GM12875 (cell line): ENCODE measurements around the gene C3.

Experiments
- H3K4me3 ChIP-seq: one replicate; pipeline ENCODE4 v1.5.1; 2011; ENCODE audit warnings: low read depth, low read length, control low read depth
- TF ChIP-seq, protein P1 (sequence below): IDR thresholded peaks from 2 replicates; pipeline ENCODE4 v1.5.1; 2011; ENCODE audit warnings: low read depth, mild to moderate bottlenecking, control low read depth, inconsistent platforms, low read length, moderate library complexity, borderline replicate concordance; ENCODE audit not compliant: insufficient read depth

Gene C3

DNA sequence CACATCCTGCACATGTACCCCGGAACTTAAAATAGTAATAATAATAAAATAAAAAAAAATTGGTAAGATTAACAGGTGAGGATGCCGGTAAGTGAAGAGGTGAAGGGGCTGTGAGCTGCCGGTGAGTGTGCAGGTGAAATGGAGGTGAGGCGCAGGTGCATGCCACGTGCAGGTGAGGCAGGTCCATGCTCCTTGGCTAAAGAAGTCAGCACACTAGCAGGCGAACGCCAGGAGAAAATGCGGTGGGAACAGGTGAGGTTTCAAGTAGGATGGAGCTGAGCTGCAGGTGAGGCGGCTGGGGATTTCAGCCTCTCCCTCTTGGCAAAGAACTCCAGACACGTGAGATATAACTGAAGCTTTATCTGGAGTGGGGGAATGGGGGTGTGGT is 43.0 kb downstream of the C3 start:
- TF ChIP-seq, protein P1, sequence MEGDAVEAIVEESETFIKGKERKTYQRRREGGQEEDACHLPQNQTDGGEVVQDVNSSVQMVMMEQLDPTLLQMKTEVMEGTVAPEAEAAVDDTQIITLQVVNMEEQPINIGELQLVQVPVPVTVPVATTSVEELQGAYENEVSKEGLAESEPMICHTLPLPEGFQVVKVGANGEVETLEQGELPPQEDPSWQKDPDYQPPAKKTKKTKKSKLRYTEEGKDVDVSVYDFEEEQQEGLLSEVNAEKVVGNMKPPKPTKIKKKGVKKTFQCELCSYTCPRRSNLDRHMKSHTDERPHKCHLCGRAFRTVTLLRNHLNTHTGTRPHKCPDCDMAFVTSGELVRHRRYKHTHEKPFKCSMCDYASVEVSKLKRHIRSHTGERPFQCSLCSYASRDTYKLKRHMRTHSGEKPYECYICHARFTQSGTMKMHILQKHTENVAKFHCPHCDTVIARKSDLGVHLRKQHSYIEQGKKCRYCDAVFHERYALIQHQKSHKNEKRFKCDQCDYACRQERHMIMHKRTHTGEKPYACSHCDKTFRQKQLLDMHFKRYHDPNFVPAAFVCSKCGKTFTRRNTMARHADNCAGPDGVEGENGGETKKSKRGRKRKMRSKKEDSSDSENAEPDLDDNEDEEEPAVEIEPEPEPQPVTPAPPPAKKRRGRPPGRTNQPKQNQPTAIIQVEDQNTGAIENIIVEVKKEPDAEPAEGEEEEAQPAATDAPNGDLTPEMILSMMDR, result no peak
- H3K4me3 ChIP-seq, result no peak overlapping the region

DNA sequence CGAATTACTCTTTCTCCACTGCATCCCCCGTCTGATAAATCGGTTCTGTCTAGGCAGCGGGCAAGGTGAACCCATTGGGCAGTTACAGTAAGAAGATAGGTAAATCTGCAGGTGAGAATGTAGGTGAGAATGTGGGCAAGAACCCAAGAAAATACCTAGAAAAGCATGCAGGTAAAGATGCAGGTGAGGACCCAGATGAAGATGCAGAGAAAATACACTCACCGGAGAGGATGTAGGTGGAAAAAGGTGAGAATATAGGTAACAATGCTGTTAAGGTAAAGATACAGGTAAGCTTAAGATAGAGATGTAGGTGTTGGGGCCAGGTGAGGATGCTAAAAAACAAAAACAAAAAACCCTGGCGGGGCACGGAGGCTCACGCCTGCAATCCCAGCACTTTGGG is 44.2 kb downstream of the C3 start:
- TF ChIP-seq, protein P1, result no peak
- no peak overlapping the region for H3K4me3 ChIP-seq

DNA sequence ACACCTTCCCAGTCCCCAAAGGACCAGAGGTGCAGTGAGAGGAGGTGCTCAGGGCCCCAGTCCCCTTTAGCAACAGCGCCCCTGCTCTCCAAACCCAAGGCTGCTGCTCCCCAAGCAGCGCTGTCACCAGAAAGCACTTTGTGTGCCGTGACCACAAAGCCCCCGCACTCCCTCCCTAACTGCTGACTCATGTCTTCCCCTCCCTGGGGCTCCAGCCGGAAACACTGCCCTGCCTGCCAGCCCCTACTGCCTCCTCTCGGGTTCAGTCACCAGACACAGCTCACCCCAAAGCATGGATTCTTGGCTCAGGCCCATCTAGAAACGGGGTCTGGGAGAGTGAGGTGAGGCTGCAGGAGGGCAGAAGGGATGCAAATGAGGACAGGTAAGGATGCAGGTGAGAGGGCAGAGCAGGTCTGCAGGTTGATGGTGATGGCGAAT is 45.6 kb downstream of the C3 start:
- TF ChIP-seq, protein P1, result peak; percentile 38; the same call in 1 of the 2 replicates
- peak overlapping the region; percentile 38 for H3K4me3 ChIP-seq

DNA sequence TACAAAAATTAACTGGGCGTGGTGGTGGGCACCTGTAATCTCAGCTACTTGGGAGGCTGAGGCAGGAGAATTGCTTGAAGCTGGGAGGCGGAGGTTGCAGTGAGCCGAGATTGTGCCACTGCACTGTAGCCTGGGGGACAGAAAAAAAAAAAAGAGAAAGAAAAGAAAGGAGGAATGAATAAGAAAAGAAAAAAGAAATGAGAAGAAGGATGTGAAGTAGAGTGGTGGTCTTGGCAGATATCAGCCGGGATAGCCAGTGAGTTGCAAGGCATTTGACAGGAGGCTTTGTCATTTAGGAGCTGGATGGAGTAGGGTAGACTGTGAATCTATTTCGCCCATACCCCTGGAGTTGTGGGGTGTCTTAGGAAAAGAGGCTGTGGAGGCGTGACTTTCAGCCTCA is 46.0 kb downstream of the C3 start:
- H3K4me3 ChIP-seq, result peak overlapping the region; percentile 38

DNA sequence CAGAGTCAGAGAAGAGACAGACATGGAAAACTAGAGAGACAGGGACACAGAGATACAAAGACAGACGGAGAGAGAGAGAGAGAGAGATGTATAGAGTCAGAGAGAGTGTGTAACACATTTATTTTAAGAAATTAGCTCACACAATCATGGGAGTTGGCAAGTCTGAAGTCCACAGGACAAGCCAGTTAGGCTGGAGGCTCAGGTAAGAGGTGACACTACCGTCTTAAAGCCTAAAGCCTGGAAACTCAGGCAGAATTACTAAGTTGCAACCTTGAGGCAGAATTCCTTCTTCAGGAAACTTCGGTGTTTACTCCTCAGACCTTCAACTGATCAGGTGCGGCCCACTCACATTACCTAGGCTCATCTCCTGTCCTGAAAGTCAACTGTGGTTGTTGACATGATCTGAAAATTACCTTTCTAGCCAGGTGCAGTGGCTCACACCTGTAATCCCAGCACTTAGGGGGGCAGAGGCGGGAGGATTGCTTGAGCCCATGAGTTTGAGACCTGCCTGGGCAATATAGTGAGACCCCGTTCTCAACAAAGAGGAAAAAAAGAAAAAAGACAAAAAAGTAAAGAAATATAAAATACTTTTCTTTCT is 47.7 kb downstream of the C3 start:
- no peak overlapping the region for H3K4me3 ChIP-seq
- TF ChIP-seq, protein P1, result no peak

DNA sequence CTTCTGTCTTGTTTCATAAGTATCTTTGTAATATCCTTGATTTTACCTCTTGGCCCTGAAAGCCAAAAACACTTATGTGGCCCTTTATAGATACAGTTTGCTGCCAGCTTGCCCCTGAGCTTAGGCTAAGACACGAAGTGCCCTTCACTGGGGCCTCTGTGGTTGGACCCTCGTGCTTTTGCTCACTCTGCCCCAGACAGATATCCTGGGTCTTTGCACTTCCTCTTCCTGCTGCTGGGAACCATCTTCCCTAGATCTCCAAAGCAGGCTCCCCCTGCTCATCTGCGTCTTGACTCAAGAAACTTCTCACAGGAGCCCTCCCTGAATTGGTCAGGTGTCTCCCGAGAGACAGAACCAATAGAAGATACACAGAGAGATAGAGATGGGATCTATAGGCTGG is 48.5 kb downstream of the C3 start:
- TF ChIP-seq, protein P1, result no peak
- no peak overlapping the region for H3K4me3 ChIP-seq

DNA sequence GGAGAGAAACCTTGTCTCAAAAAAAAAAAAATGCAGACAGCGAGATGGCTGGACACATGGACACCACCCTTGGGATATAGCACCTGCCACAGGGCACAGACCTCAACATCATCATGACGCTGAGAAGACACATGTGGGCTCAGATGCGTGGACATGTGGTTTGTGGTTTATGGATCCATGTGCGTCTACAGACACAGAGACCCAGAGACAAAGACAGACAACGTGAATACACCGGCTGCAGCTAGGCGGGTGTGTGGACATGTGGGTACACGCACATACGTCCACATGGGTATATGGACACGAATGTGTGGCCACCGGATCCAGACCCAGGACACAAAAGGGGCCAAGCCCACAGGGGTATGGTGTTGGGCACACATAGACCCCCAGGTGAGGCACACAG is 51.8 kb downstream of the C3 start:
- TF ChIP-seq, protein P1, result no peak
- peak overlapping the region; percentile 97 for H3K4me3 ChIP-seq

DNA sequence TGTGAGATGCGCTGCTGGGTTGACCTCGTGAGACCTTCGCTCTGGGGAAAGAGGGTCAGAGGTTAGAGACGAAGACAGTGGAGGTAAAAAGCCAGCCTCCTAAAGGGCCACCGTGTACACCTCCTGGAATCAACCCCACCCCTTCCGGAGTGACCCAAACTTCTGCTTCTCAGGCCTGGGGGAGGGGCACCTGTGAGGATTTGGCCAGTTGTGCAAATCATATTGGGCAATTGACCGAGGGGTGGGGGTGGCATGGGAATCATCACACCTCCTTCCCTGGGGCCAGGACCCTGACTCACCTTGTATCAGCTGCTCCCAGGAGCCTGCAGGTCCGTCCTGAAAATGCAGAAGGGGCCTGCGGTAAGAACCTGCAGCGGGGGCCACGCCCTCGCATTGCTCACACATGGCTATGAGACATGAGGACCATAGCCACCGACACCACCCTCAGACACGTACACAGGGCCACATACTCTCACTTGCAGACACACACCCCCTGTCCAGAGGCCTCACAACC is 53.3 kb downstream of the C3 start:
- H3K4me3 ChIP-seq, result no peak overlapping the region
- TF ChIP-seq, protein P1, result no peak
